ENCODE results near the gene C20orf173. TPM values are rescaled to one million over a fixed set of nuclear protein-coding genes. Genes with fewer than 3 reads are reported as not detected.
A peak's percentile ranks its signal among the peaks of the same experiment; 100 is the strongest.

Gene C20orf173
- total and polyA plus RNA-seq, 2 donors (not counting 1 experiment from before 2014, with no cell fraction given): not detected

DNA sequence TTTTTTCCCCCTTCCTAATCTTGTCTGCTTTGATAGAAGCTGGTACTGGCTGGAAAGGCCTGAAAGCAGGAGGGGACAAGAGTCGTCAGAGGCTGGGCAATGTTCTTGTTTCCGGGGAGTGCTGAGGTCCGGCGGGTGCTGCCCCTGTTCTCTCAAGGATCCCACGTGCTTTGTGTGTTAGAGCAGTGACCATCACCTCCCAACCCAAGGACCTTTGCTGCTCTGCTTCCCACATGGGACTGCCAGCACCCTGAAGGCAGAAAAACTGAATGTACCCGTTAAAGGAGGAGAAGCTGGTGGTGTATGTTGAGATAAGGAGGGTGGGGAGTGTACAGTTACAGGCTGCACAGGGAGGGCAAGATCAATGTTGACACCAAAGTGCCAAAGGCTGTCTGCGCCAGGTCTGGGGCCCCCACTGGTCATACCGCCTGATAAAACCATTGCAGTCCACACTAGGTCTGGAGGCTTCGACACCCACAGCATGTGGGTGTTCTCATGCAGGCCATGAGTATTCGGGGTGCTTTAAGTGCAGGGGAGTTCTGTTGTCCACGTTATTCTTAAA lies 15.0 kb downstream of the C20orf173 start:
- no peak overlapping the region for H3K9ac ChIP-seq (ENCODE audit: insufficient read depth, low read length)
- no peak overlapping the region for H3K4me2 ChIP-seq (ENCODE audit: extremely low read depth, insufficient read depth, low read length)
- H3K79me2 ChIP-seq (ENCODE audit: control insufficient read depth, insufficient read depth, low read length): no peaks in the 10 kb centered on the region
- no peaks in the 10 kb centered on the region for H3K9me3 ChIP-seq (ENCODE audit: control insufficient read depth, insufficient read depth, low read depth, low read length)
- H3K4me3 ChIP-seq (replicated peaks in 1 of 4; ENCODE audit: control extremely low read depth in 1 of 4, insufficient read depth in 1 of 4, low read depth in 3 of 4, low read length in 4 of 4): no peak overlapping the region
- TF ChIP-seq, protein P1, sequence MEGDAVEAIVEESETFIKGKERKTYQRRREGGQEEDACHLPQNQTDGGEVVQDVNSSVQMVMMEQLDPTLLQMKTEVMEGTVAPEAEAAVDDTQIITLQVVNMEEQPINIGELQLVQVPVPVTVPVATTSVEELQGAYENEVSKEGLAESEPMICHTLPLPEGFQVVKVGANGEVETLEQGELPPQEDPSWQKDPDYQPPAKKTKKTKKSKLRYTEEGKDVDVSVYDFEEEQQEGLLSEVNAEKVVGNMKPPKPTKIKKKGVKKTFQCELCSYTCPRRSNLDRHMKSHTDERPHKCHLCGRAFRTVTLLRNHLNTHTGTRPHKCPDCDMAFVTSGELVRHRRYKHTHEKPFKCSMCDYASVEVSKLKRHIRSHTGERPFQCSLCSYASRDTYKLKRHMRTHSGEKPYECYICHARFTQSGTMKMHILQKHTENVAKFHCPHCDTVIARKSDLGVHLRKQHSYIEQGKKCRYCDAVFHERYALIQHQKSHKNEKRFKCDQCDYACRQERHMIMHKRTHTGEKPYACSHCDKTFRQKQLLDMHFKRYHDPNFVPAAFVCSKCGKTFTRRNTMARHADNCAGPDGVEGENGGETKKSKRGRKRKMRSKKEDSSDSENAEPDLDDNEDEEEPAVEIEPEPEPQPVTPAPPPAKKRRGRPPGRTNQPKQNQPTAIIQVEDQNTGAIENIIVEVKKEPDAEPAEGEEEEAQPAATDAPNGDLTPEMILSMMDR (conservative IDR thresholded peaks at IDR 0.05 in 1 of 2, IDR thresholded peaks at IDR 0.05 in 1 of 2; ENCODE audit: low read depth in 1 of 2, low read length in 2 of 2): no peak
- no peak for TF ChIP-seq EZH2 (IDR thresholded peaks at IDR 0.05; ENCODE audit: low read length, missing control alignments)
- no peak overlapping the region for H2AFZ ChIP-seq (ENCODE audit: low read length)
- H3K27ac ChIP-seq (ENCODE audit: insufficient read depth, low read length): no peak overlapping the region
- H3K27me3 ChIP-seq (ENCODE audit: control insufficient read depth, insufficient read depth, low read length): no peaks in the 10 kb centered on the region
- peaks cover 10% of the 10 kb centered on the region for H3K4me1 ChIP-seq (ENCODE audit: control insufficient read depth, extremely low read depth, insufficient read depth, low read length)
- no peaks in the 10 kb centered on the region for H3K36me3 ChIP-seq (ENCODE audit: control insufficient read depth, insufficient read depth, low read length)
- no peak for DNase-seq (ENCODE audit: low read depth in 2 of 2)
- H4K20me1 ChIP-seq (ENCODE audit: control insufficient read depth, extremely low read depth, insufficient read depth, low read length): no peaks in the 10 kb centered on the region

DNA sequence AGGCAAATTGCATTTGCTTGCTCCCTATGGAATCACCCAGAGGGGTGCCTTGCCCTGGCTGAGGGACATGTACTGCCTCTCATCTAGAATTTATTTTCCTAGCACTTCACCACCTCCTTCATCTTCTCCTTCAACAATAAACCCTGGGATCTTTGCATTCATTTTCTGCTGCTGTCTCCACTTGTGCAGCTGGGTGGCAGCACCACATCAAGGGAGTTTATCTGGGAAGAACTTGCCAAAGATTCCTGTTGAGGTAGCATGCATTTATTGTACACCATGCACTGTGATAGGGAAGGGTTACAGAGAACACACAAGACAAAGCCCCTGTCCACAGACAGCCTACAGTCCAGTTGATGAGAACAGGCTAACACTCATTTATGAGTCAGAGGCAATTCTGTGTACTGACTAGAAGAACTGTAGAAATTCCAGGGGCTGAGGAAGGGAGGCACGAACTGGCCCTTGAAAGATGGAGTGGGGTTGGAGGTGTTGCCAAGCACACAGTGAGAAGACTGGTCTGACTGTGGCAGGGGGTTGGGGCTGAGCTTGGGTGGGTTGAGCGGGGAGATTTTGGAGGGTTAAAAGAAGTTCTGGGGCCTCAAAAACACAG lies 17.5 kb downstream of the C20orf173 start:
- Histone ChIP-seq H3K9me3 (ENCODE audit: control insufficient read depth, insufficient read depth, low read depth, low read length) (no peaks in the 10 kb centered on the region), H3K27ac (ENCODE audit: insufficient read depth, low read length) (no peak overlapping the region), H3K4me2 (ENCODE audit: extremely low read depth, insufficient read depth, low read length) (no peak overlapping the region), H3K27me3 (ENCODE audit: control insufficient read depth, insufficient read depth, low read length) (no peaks in the 10 kb centered on the region), H3K79me2 (ENCODE audit: control insufficient read depth, insufficient read depth, low read length) (no peaks in the 10 kb centered on the region), H3K36me3 (ENCODE audit: control insufficient read depth, insufficient read depth, low read length) (peaks cover 7% of the 10 kb centered on the region), H3K9ac (ENCODE audit: insufficient read depth, low read length) (no peak overlapping the region), H3K4me1 (ENCODE audit: control insufficient read depth, extremely low read depth, insufficient read depth, low read length) (peaks cover 10% of the 10 kb centered on the region), H3K4me3 (replicated peaks in 1 of 4; ENCODE audit: control extremely low read depth in 1 of 4, insufficient read depth in 1 of 4, low read depth in 3 of 4, low read length in 4 of 4) (no peak overlapping the region), H2AFZ (ENCODE audit: low read length) (no peak overlapping the region), H4K20me1 (ENCODE audit: control insufficient read depth, extremely low read depth, insufficient read depth, low read length) (no peaks in the 10 kb centered on the region)
- no peak for TF ChIP-seq EZH2 (IDR thresholded peaks at IDR 0.05; ENCODE audit: low read length, missing control alignments)
- TF ChIP-seq, protein P1 (conservative IDR thresholded peaks at IDR 0.05 in 1 of 2, IDR thresholded peaks at IDR 0.05 in 1 of 2; ENCODE audit: low read depth in 1 of 2, low read length in 2 of 2): peak; percentile 67 to 81
- peak; percentile 45 to 67 for DNase-seq (ENCODE audit: low read depth in 2 of 2)

DNA sequence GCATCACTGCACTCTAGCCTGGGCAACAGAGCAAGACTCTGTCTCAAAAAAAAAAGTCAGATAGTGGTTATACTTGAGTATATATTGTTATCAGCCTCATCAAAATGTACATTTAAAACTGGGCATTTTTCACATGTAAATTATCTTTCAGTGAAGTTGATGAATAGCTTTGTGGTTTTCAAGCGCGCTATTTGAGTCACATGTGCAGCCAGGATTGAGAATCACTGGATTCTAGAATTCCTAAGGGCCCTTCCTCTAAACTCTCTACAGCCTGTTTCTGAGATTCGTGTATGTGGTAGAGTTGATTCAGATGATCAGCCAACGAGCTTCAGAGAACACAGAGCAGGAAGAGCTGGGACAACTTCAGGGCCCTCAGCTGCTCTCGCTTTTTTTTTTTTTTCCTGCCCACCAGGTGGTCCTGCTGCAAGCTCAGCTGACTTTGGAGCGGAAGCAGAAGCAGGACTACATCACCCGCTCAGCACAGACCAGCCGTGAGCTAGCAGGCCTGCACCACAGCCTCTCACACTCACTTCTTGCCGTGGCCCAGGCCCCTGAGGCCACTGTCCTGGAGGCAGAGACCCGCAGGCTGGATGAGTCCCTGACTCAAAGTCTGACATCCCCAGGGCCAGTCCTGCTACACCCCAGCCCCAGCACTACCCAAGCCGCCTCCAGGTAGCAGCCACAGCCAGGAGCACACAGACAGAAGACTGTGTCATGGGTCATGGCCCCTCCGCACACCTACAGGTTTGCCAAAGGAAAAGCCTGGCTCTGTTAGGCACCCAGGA lies 18.3 kb downstream of the C20orf173 start:
- Histone ChIP-seq H3K4me3 (replicated peaks in 1 of 4; ENCODE audit: control extremely low read depth in 1 of 4, insufficient read depth in 1 of 4, low read depth in 3 of 4, low read length in 4 of 4) (no peak overlapping the region), H3K9ac (ENCODE audit: insufficient read depth, low read length) (no peak overlapping the region), H3K79me2 (ENCODE audit: control insufficient read depth, insufficient read depth, low read length) (no peaks in the 10 kb centered on the region), H3K4me1 (ENCODE audit: control insufficient read depth, extremely low read depth, insufficient read depth, low read length) (peaks cover 4% of the 10 kb centered on the region), H3K4me2 (ENCODE audit: extremely low read depth, insufficient read depth, low read length) (no peak overlapping the region), H4K20me1 (ENCODE audit: control insufficient read depth, extremely low read depth, insufficient read depth, low read length) (no peaks in the 10 kb centered on the region), H3K9me3 (ENCODE audit: control insufficient read depth, insufficient read depth, low read depth, low read length) (no peaks in the 10 kb centered on the region), H3K27me3 (ENCODE audit: control insufficient read depth, insufficient read depth, low read length) (no peaks in the 10 kb centered on the region), H3K27ac (ENCODE audit: insufficient read depth, low read length) (no peak overlapping the region), H3K36me3 (ENCODE audit: control insufficient read depth, insufficient read depth, low read length) (peaks cover 7% of the 10 kb centered on the region), H2AFZ (ENCODE audit: low read length) (no peak overlapping the region)
- no peak for TF ChIP-seq EZH2 (IDR thresholded peaks at IDR 0.05; ENCODE audit: low read length, missing control alignments)
- TF ChIP-seq, protein P1 (conservative IDR thresholded peaks at IDR 0.05 in 1 of 2, IDR thresholded peaks at IDR 0.05 in 1 of 2; ENCODE audit: low read depth in 1 of 2, low read length in 2 of 2): no peak
- DNase-seq (ENCODE audit: low read depth in 2 of 2): peak in 1 of 2 donors; percentile 66

All from fibroblast of lung (primary cell).